T-cell (primary cell): ENCODE results near the gene RNASE8. TPM values are rescaled to one million over a fixed set of nuclear protein-coding genes. Genes with fewer than 3 reads are reported as not detected.
"Not testable (repeated sequence)": the region's sequence is repeated elsewhere in the genome, so short reads cannot be mapped to it uniquely, and the experiment has no call there.

ENCODE experiments used
- ATAC-seq, 4 experiments: fragments of 200-7000 bp in 3 of 4; fragments of 150-1000 bp in 1 of 4; cut with Tn5 transposase; replicated peaks in 1 of 4; 1 replicate in 3 of 4; 2 replicates in 1 of 4; pipeline ENCODE4 v1.10.0; 2021; ENCODE audit warnings: moderate library complexity in 3 of 4, mild to moderate bottlenecking in 2 of 4, moderate number of reproducible peaks in 1 of 4
- CTCF ChIA-PET, 2 donors: fragments of 300-600 bp; sonication (Branson Sonifier 250); formaldehyde crosslinking; loops; one replicate each; lab custom pipeline; 2022; ENCODE audit warnings: antibody characterized with exemption in 2 of 2; lab: Charles Lee
- POLR2A ChIA-PET, 2 donors: fragments of 300-600 bp; sonication (Branson Sonifier 250); formaldehyde crosslinking; loops; one replicate each; lab custom pipeline; 2022; ENCODE audit warnings: antibody characterized with exemption in 2 of 2; lab: Charles Lee
- DNase-seq, 35 experiments: peaks; one replicate each; pipeline versions ENCODE4 v3.0.0 to v3.0.0-alpha.2; 2013 to 2023
- H3K27ac ChIP-seq: one replicate; pipeline ENCODE4 v1.5.1; 2013; ENCODE audit warnings: low read length
- H3K27me3 ChIP-seq, 2 experiments: replicated peaks in 1 of 2; 1 replicate in 1 of 2; 2 replicates in 1 of 2; pipeline versions ENCODE4 v1.6.1 to v1.7.0; 2013; ENCODE audit warnings: low read length in 1 of 2, mixed read lengths in 1 of 2; ENCODE audit not compliant: control insufficient read depth in 2 of 2, insufficient read depth in 2 of 2; ENCODE audit errors: extremely low read depth in 1 of 2
- H3K36me3 ChIP-seq, 2 donors: 1 replicate in 1 of 2; 2 replicates in 1 of 2; pipeline versions ENCODE4 v1.6.1 to v1.7.0; 2013; ENCODE audit warnings: low read length in 1 of 2; ENCODE audit not compliant: control insufficient read depth in 2 of 2, insufficient read depth in 1 of 2; ENCODE audit errors: extremely low read depth in 1 of 2
- H3K4me1 ChIP-seq, 2 experiments: 1 replicate in 1 of 2; 2 replicates in 1 of 2; pipeline versions ENCODE4 v1.6.1 to v1.7.0; 2013; ENCODE audit warnings: low read length in 2 of 2, mixed read lengths in 1 of 2; ENCODE audit not compliant: insufficient read depth in 2 of 2, control insufficient read depth in 1 of 2; ENCODE audit errors: extremely low read depth in 1 of 2
- H3K4me3 ChIP-seq, 2 donors: 1 replicate in 1 of 2; 2 replicates in 1 of 2; pipeline versions ENCODE4 v1.5.1 to v1.7.0; 2013; ENCODE audit warnings: mild to moderate bottlenecking in 2 of 2, low read length in 1 of 2, moderate library complexity in 1 of 2; ENCODE audit not compliant: control insufficient read depth in 1 of 2; ENCODE audit errors: extremely low read depth in 1 of 2
- H3K9me3 ChIP-seq: 2 replicates; pipeline ENCODE4 v1.7.0; 2013
- H3K27ac Mint-ChIP-seq, 2 donors: one replicate each; pipeline ENCODE4 v1.8.0; 2020 to 2021; ENCODE audit warnings: mild to moderate bottlenecking in 2 of 2, mixed read lengths in 2 of 2
- H3K27me3 Mint-ChIP-seq, 2 donors: one replicate each; pipeline ENCODE4 v1.8.0; 2021 to 2022; ENCODE audit warnings: mixed read lengths in 2 of 2
- H3K36me3 Mint-ChIP-seq: one replicate; pipeline ENCODE4 v1.8.0; 2021; ENCODE audit warnings: mixed read lengths
- H3K4me1 Mint-ChIP-seq, 3 donors: one replicate each; pipeline ENCODE4 v1.8.0; 2020 to 2022; ENCODE audit warnings: mixed read lengths in 3 of 3, mild to moderate bottlenecking in 1 of 3
- H3K4me3 Mint-ChIP-seq, 3 donors: one replicate each; pipeline ENCODE4 v1.8.0; 2020 to 2022; ENCODE audit warnings: mild to moderate bottlenecking in 3 of 3, mixed read lengths in 3 of 3, moderate library complexity in 3 of 3
- H3K9me3 Mint-ChIP-seq, 3 donors: one replicate each; pipeline ENCODE4 v1.8.0; 2020 to 2022; ENCODE audit warnings: mixed read lengths in 3 of 3
- WGBS: methylation state at CpG from one replicate; pipeline ENCODE4 v1.1.5; 2013; ENCODE audit warnings: missing lambda C conversion rate; ENCODE audit not compliant: insufficient coverage; 5-methylcytosine and 5-hydroxymethylcytosine counted together
- total RNA-seq, 35 experiments: library from RNA in 6 of 35; stranded (reverse) in 6 of 35; fragments of 120-200 nt in 1 of 35; gene quantifications; one replicate each; pipeline versions ENCODE4 v1.2.1 to v1.2.4 and lab custom pipeline; 2013 to 2026

Gene RNASE8
- total RNA-seq (not detected), total RNA-seq (lab: John Stamatoyannopoulos, UW) (0 to 0.07 (median 0) reads per million in 29 experiments)
- total RNA-seq (2013): not detected

GRCh38 chr14:21057803-21058675 lies at the start of gene RNASE8:
Gene RNASE8, plus strand, starts transcription at chr14:21057822. Its CDS starts 71 bp downstream, at chr14:21057893.
- no peaks in the 10 kb centered on the region for H3K4me1 ChIP-seq
- no peaks in the 10 kb centered on the region for H3K36me3 Mint-ChIP-seq
- no peak within 1 kb of the TSS for H3K27ac ChIP-seq
- H3K9me3 Mint-ChIP-seq: no peaks in the 10 kb centered on the region
- H3K27me3 ChIP-seq: peaks cover 0 to 25% of the 10 kb centered on the region in 2 experiments
- CTCF ChIA-PET: interaction anchor here in 1 of 2 donors (1.0 kb wide), 1 partner anchor 14 kb away, joined by 3 read pairs; no protein-coding TSS in a partner anchor
- H3K4me3 Mint-ChIP-seq: no peak within 1 kb of the TSS
- H3K4me3 ChIP-seq: no peak within 1 kb of the TSS
- POLR2A ChIA-PET: interaction anchor here in 1 of 2 donors (0.5 kb wide), 1 partner anchor 8 kb away, joined by 3 read pairs; no protein-coding TSS in a partner anchor
- no peaks in the 10 kb centered on the region for H3K36me3 ChIP-seq
- H3K27ac Mint-ChIP-seq: no peak within 1 kb of the TSS
- no peaks in the 10 kb centered on the region for H3K9me3 ChIP-seq
- 66% methylated on average over 5 of the region's 8 CpGs for WGBS
- H3K4me1 Mint-ChIP-seq: no peaks in the 10 kb centered on the region
- peaks cover 20 to 24% of the 10 kb centered on the region in 2 donors for H3K27me3 Mint-ChIP-seq
- DNase-seq: peak in 1 of 35 experiments; percentile 9
- ATAC-seq: peak in 1 of 4 experiments; percentile 29

DNA sequence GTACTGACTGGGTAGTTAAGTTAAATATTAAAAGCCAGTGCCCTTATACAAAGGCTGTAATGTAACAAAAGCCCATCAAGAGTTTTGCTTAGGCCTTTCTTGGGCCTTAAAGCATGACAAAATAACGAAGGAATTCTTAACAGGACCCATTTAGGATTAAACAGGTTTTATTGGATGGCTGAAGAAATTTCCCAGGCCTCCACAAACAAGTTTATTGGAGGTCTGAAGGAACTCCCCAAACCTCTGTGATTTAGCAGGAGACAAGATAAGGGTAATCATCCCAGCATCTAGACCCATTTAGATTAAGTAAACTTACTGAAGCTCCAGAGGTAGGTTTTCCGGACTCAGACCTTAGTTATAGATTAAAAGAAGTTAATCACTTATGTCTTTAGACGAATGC lies 47.9 kb upstream of the RNASE8 start:
- H3K9me3 ChIP-seq, H3K36me3 ChIP-seq, POLR2A ChIA-PET, H3K27me3 ChIP-seq, H3K4me1 ChIP-seq, H3K36me3 Mint-ChIP-seq, H3K9me3 Mint-ChIP-seq, H3K27ac ChIP-seq, H3K27ac Mint-ChIP-seq, H3K4me1 Mint-ChIP-seq, H3K4me3 Mint-ChIP-seq, ATAC-seq, DNase-seq, H3K4me3 ChIP-seq: not testable (repeated sequence)
- WGBS: no CpG with 5 or more reads among the region's 3 CpGs
- CTCF ChIA-PET: interaction anchor here in 1 of 2 donors (0.7 to 1.1 kb wide), 3 partner anchors 10 to 95 kb away, joined by 3 read pairs; no protein-coding TSS in a partner anchor
- peaks cover 17 to 25% of the 10 kb centered on the region in 2 donors for H3K27me3 Mint-ChIP-seq

- H3K27me3 ChIP-seq: peaks cover 0 to 9% of the 10 kb centered on the region in 2 experiments
- no peaks in the 10 kb centered on the region for H3K4me1 ChIP-seq
- no peaks in the 10 kb centered on the region for H3K36me3 ChIP-seq
- H3K9me3 ChIP-seq: no peaks in the 10 kb centered on the region
- DNase-seq (no peak), ATAC-seq (no peak)
- no peak overlapping the region for H3K27ac ChIP-seq
- ChIA-PET POLR2A (no interaction called here), CTCF (interaction anchor here (1.1 to 2.1 kb wide), 5 partner anchors 29 to 94 kb away, joined by 3 to 7 read pairs (median 4); no protein-coding TSS in a partner anchor)
- Mint-ChIP-seq H3K4me3 (no peak overlapping the region), H3K27ac (no peak overlapping the region), H3K4me1 (no peaks in the 10 kb centered on the region), H3K27me3 (peaks cover 17 to 25% of the 10 kb centered on the region in 2 donors), H3K36me3 (no peaks in the 10 kb centered on the region), H3K9me3 (no peaks in the 10 kb centered on the region)
- no CpG with 5 or more reads among the region's 1 CpG for WGBS
- no peak overlapping the region for H3K4me3 ChIP-seq
Measured at GRCh38 chr14:21011136-21011535, 46.5 kb upstream of the RNASE8 start.

DNA sequence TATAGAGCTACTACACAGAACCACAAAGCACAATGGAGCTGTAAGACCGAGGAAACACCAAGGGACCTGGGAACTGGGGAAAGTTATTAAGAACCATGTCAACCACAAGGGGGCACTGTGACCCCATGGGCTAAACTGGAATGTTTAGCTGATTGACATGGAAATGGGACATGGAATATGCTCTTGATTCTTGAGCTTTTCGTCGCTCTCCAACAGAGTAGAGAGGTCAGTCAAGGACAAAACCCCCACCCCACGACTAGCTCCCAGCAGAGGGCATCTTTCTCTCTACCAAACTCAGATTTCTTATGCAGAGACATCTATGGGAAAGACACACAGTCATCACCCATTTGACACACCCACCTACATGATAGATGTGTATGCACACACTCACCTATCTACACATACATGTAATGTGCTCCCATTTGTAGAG lies 42.8 kb upstream of the RNASE8 start:
- peak; percentile 68 to 87 (median 79) for ATAC-seq

GRCh38 chr14:21015312-21015711 lies 42.3 kb upstream of the RNASE8 start:
- 78% methylated on average over 6 of the region's 6 CpGs for WGBS
- DNase-seq (no peak), ATAC-seq (no peak)
- Histone ChIP-seq H3K9me3 (no peaks in the 10 kb centered on the region), H3K27me3 (peaks cover 0 to 9% of the 10 kb centered on the region in 2 experiments), H3K27ac (no peak overlapping the region), H3K4me1 (no peaks in the 10 kb centered on the region), H3K4me3 (no peak overlapping the region), H3K36me3 (peaks cover 5 to 12% of the 10 kb centered on the region in 2 donors)
- no peak overlapping the region for H3K27ac Mint-ChIP-seq
- peaks cover 24% of the 10 kb centered on the region for H3K36me3 Mint-ChIP-seq
- H3K4me1 Mint-ChIP-seq: no peaks in the 10 kb centered on the region
- no peak overlapping the region for H3K4me3 Mint-ChIP-seq
- ChIA-PET CTCF (interaction anchor here (0.6 to 5.5 kb wide), 48 partner anchors 8 to 673 kb away, joined by 3 to 111 read pairs (median 5); partner anchors contain the start of genes RNASE13 (in 1 of the 2), RNASE7 (in 1 of the 2), SALL2 (in 1 of the 2) and SLC39A2 (in 1 of the 2)), POLR2A (interaction anchor here (1.0 to 1.4 kb wide), 4 partner anchors 11 to 89 kb away, joined by 3 to 8 read pairs (median 4); no protein-coding TSS in a partner anchor)
- H3K9me3 Mint-ChIP-seq: no peaks in the 10 kb centered on the region
- H3K27me3 Mint-ChIP-seq: peaks cover 17 to 25% of the 10 kb centered on the region in 2 donors

More for the DNA sequence above, 42.8 kb upstream of the RNASE8 start:
- Histone ChIP-seq H3K9me3 (no peaks in the 10 kb centered on the region), H3K4me1 (no peaks in the 10 kb centered on the region), H3K4me3 (no peak overlapping the region), H3K27ac (no peak overlapping the region), H3K36me3 (peaks cover 5 to 12% of the 10 kb centered on the region in 2 donors), H3K27me3 (peaks cover 0 to 9% of the 10 kb centered on the region in 2 experiments)
- H3K9me3 Mint-ChIP-seq: no peaks in the 10 kb centered on the region
- H3K4me3 Mint-ChIP-seq: no peak overlapping the region
- no peak overlapping the region for H3K27ac Mint-ChIP-seq
- 10% methylated on average over 2 of the region's 4 CpGs for WGBS
- POLR2A ChIA-PET: interaction anchor here (0.6 to 1.4 kb wide), 5 partner anchors 11 to 90 kb away, joined by 3 to 8 read pairs (median 3); no protein-coding TSS in a partner anchor
- H3K27me3 Mint-ChIP-seq: peaks cover 17 to 25% of the 10 kb centered on the region in 2 donors
- H3K36me3 Mint-ChIP-seq: peaks cover 24% of the 10 kb centered on the region
- CTCF ChIA-PET: interaction anchor here (0.5 to 5.5 kb wide), 54 partner anchors 8 to 673 kb away, joined by 3 to 111 read pairs (median 4); partner anchors contain the start of genes RNASE13 (in 1 of the 2), RNASE7 (in 1 of the 2), SLC39A2 (in 1 of the 2) and TMEM253 (in 1 of the 2)
- no peaks in the 10 kb centered on the region for H3K4me1 Mint-ChIP-seq
- DNase-seq: peak; percentile 23 to 91 (median 73)
